ENCODE data around the gene MED13.
A peak's percentile ranks its signal among the peaks of the same experiment; 100 is the strongest.
"Not testable (repeated sequence)": the region's sequence is repeated elsewhere in the genome, so short reads cannot be mapped to it uniquely, and the experiment has no call there.

Gene MED13

GRCh38 chr17:62078009-62078408 lies 12.9 kb upstream of the MED13 start:
- no peak overlapping the region for H3K4me3 Mint-ChIP-seq
- peaks cover 14% of the 10 kb centered on the region for H3K27me3 Mint-ChIP-seq
- ATAC-seq (no peak), DNase-seq (no peak)
- no peaks in the 10 kb centered on the region for H3K9me3 Mint-ChIP-seq
- H3K27ac Mint-ChIP-seq = no peak overlapping the region
- H3K36me3 Mint-ChIP-seq (ENCODE audit: low read depth) = no peaks in the 10 kb centered on the region
- H3K4me1 Mint-ChIP-seq = peaks cover 2% of the 10 kb centered on the region

GRCh38 chr17:62076864-62077788 lies 12.0 kb upstream of the MED13 start:
- no peak for ATAC-seq
- peaks cover 14% of the 10 kb centered on the region for H3K27me3 Mint-ChIP-seq
- H3K27ac Mint-ChIP-seq = no peak overlapping the region
- no peak for DNase-seq
- H3K4me1 Mint-ChIP-seq = peaks cover 2% of the 10 kb centered on the region
- H3K4me3 Mint-ChIP-seq = no peak overlapping the region
- H3K9me3 Mint-ChIP-seq = no peaks in the 10 kb centered on the region
- no peaks in the 10 kb centered on the region for H3K36me3 Mint-ChIP-seq (ENCODE audit: low read depth)

- ATAC-seq = no peak
- no peaks in the 10 kb centered on the region for H3K36me3 Mint-ChIP-seq (ENCODE audit: low read depth)
- no peak for DNase-seq
- H3K27me3 Mint-ChIP-seq = peaks cover 14% of the 10 kb centered on the region
- H3K4me3 Mint-ChIP-seq = no peak overlapping the region
- no peaks in the 10 kb centered on the region for H3K9me3 Mint-ChIP-seq
- H3K27ac Mint-ChIP-seq = no peak overlapping the region
- peaks cover 2% of the 10 kb centered on the region for H3K4me1 Mint-ChIP-seq
Measured at GRCh38 chr17:62075308-62075815, 10.3 kb upstream of the MED13 start.

- Mint-ChIP-seq H3K9me3 (no peaks in the 10 kb centered on the region), H3K4me1 (peaks cover 2% of the 10 kb centered on the region), H3K4me3 (no peak overlapping the region), H3K27ac (no peak overlapping the region), H3K36me3 (ENCODE audit: low read depth) (no peaks in the 10 kb centered on the region), H3K27me3 (peaks cover 11% of the 10 kb centered on the region)
- DNase-seq (no peak), ATAC-seq (no peak)
Measured at GRCh38 chr17:62073993-62074392, 8.9 kb upstream of the MED13 start.

- not testable (repeated sequence) for H3K27ac Mint-ChIP-seq; H3K4me1 Mint-ChIP-seq; H3K4me3 Mint-ChIP-seq; ATAC-seq; H3K9me3 Mint-ChIP-seq; H3K36me3 Mint-ChIP-seq (ENCODE audit: low read depth); DNase-seq
- H3K27me3 Mint-ChIP-seq = peaks cover 11% of the 10 kb centered on the region
Measured at GRCh38 chr17:62072855-62073254, 7.8 kb upstream of the MED13 start.

GRCh38 chr17:62070900-62071299 lies 5.8 kb upstream of the MED13 start:
- H3K27ac Mint-ChIP-seq = no peak overlapping the region
- ATAC-seq = no peak
- peaks cover 8% of the 10 kb centered on the region for H3K4me1 Mint-ChIP-seq
- no peaks in the 10 kb centered on the region for H3K9me3 Mint-ChIP-seq
- H3K27me3 Mint-ChIP-seq = peaks cover 2% of the 10 kb centered on the region
- no peak for DNase-seq
- no peaks in the 10 kb centered on the region for H3K36me3 Mint-ChIP-seq (ENCODE audit: low read depth)
- H3K4me3 Mint-ChIP-seq = no peak overlapping the region

- ATAC-seq (no peak), DNase-seq (no peak)
- H3K27ac Mint-ChIP-seq = no peak overlapping the region
- no peaks in the 10 kb centered on the region for H3K27me3 Mint-ChIP-seq
- peaks cover 23% of the 10 kb centered on the region for H3K4me1 Mint-ChIP-seq
- no peak overlapping the region for H3K4me3 Mint-ChIP-seq
- H3K36me3 Mint-ChIP-seq (ENCODE audit: low read depth) = peaks cover 8% of the 10 kb centered on the region
- H3K9me3 Mint-ChIP-seq = no peaks in the 10 kb centered on the region
Measured at GRCh38 chr17:62067165-62068145, 2.4 kb upstream of the MED13 start.

- Mint-ChIP-seq H3K27ac (peak overlapping the region; percentile 96), H3K27me3 (no peaks in the 10 kb centered on the region), H3K4me3 (peak overlapping the region; percentile 91), H3K36me3 (ENCODE audit: low read depth) (peaks cover 17% of the 10 kb centered on the region), H3K9me3 (no peaks in the 10 kb centered on the region), H3K4me1 (peaks cover 34% of the 10 kb centered on the region)
- peak; percentile 99 for DNase-seq
- ATAC-seq = peak; percentile 96
Measured at GRCh38 chr17:62065611-62066468, 762 bp upstream of the MED13 start.

- Mint-ChIP-seq H3K4me3 (peak overlapping the region; percentile 91), H3K4me1 (peaks cover 47% of the 10 kb centered on the region), H3K27ac (peak overlapping the region; percentile 92), H3K36me3 (ENCODE audit: low read depth) (peaks cover 25% of the 10 kb centered on the region), H3K9me3 (no peaks in the 10 kb centered on the region), H3K27me3 (no peaks in the 10 kb centered on the region)
- DNase-seq (no peak), ATAC-seq (no peak)
Measured at GRCh38 chr17:62064029-62064790, 868 bp downstream of the MED13 start.

- Mint-ChIP-seq H3K36me3 (ENCODE audit: low read depth) (peaks cover 32% of the 10 kb centered on the region), H3K9me3 (no peaks in the 10 kb centered on the region), H3K4me3 (peak overlapping the region; percentile 91), H3K27ac (peak overlapping the region; percentile 92), H3K27me3 (no peaks in the 10 kb centered on the region), H3K4me1 (peaks cover 57% of the 10 kb centered on the region)
- DNase-seq (no peak), ATAC-seq (no peak)
Measured at GRCh38 chr17:62062944-62063343, 2.1 kb downstream of the MED13 start.

- no peaks in the 10 kb centered on the region for H3K27me3 Mint-ChIP-seq
- H3K36me3 Mint-ChIP-seq (ENCODE audit: low read depth) = peaks cover 34% of the 10 kb centered on the region
- DNase-seq (no peak), ATAC-seq (no peak)
- peak overlapping the region; percentile 10 for H3K27ac Mint-ChIP-seq
- H3K4me1 Mint-ChIP-seq = peaks cover 62% of the 10 kb centered on the region
- peak overlapping the region; percentile 91 for H3K4me3 Mint-ChIP-seq
- H3K9me3 Mint-ChIP-seq = no peaks in the 10 kb centered on the region
Measured at GRCh38 chr17:62062302-62062701, 2.8 kb downstream of the MED13 start.

- Mint-ChIP-seq H3K36me3 (ENCODE audit: low read depth) (peaks cover 41% of the 10 kb centered on the region), H3K27ac (no peak overlapping the region), H3K4me1 (peaks cover 65% of the 10 kb centered on the region), H3K27me3 (no peaks in the 10 kb centered on the region), H3K4me3 (no peak overlapping the region), H3K9me3 (no peaks in the 10 kb centered on the region)
- no peak for ATAC-seq
- no peak for DNase-seq
Measured at GRCh38 chr17:62059414-62059813, 5.7 kb downstream of the MED13 start.

GRCh38 chr17:62058611-62059010 lies 6.5 kb downstream of the MED13 start:
- DNase-seq = no peak
- Mint-ChIP-seq H3K27me3 (no peaks in the 10 kb centered on the region), H3K36me3 (ENCODE audit: low read depth) (peaks cover 39% of the 10 kb centered on the region), H3K4me1 (peaks cover 65% of the 10 kb centered on the region), H3K27ac (no peak overlapping the region), H3K4me3 (no peak overlapping the region), H3K9me3 (no peaks in the 10 kb centered on the region)
- ATAC-seq = no peak
